ENCODE measurements around the gene ZNF526. TPM values are rescaled to one million over a fixed set of nuclear protein-coding genes. Genes with fewer than 3 reads are reported as not detected.

The ZNF526 gene
- total RNA-seq, 4 donors from 2014 or later: 4.6 to 7.9 (median 6.8) TPM

- no peaks in the 10 kb centered on the region for H3K9me3 ChIP-seq
- H3K27me3 ChIP-seq: no peaks in the 10 kb centered on the region
- intact Hi-C loops (cut with DNase I): no loop called here
- TF ChIP-seq CTCF (IDR thresholded peaks at IDR 0.05) (no peak), POLR2A (IDR thresholded peaks at IDR 0.05) (no peak)
- WGBS, 2 donors: 71 to 93% methylated on average over 4 of the region's 4 CpGs
- no peaks in the 10 kb centered on the region for H3K4me1 ChIP-seq
- H3K4me3 ChIP-seq (replicated peaks in 1 of 3): no peak overlapping the region
- H3K27ac ChIP-seq: no peak overlapping the region
- no peak for DNase-seq
- peaks cover 75 to 76% of the 10 kb centered on the region in 2 donors for H3K36me3 ChIP-seq
These were observed 9.3 kb downstream of the ZNF526 start for GRCh38 chr19:42229301-42229854.

GRCh38 chr19:42229855-42230351 lies 9.8 kb downstream of the ZNF526 start:
- H3K36me3 ChIP-seq: peaks cover 71 to 75% of the 10 kb centered on the region in 2 donors
- intact Hi-C loops (cut with DNase I): no loop called here
- no peak for DNase-seq
- H3K27ac ChIP-seq: no peak overlapping the region
- no peak for TF ChIP-seq CTCF (IDR thresholded peaks at IDR 0.05)
- no peak for TF ChIP-seq POLR2A (IDR thresholded peaks at IDR 0.05)
- H3K4me3 ChIP-seq (replicated peaks in 1 of 3): no peak overlapping the region
- 67 to 83% methylated on average over 8 of the region's 8 CpGs for WGBS, 2 donors
- no peaks in the 10 kb centered on the region for H3K27me3 ChIP-seq
- no peaks in the 10 kb centered on the region for H3K4me1 ChIP-seq
- H3K9me3 ChIP-seq: no peaks in the 10 kb centered on the region

GRCh38 chr19:42230571-42230970 lies 10.5 kb downstream of the ZNF526 start:
- Histone ChIP-seq H3K9me3 (no peaks in the 10 kb centered on the region), H3K4me1 (no peaks in the 10 kb centered on the region), H3K36me3 (peaks cover 69 to 75% of the 10 kb centered on the region in 2 donors), H3K27ac (no peak overlapping the region), H3K4me3 (replicated peaks in 1 of 3) (no peak overlapping the region), H3K27me3 (no peaks in the 10 kb centered on the region)
- TF ChIP-seq POLR2A (IDR thresholded peaks at IDR 0.05): no peak
- no peak for TF ChIP-seq CTCF (IDR thresholded peaks at IDR 0.05)
- no peak for DNase-seq
- intact Hi-C loops (cut with DNase I): no loop called here
- 74 to 94% methylated on average over 4 of the region's 4 CpGs for WGBS, 2 donors

GRCh38 chr19:42232435-42232834 lies 12.3 kb downstream of the ZNF526 start:
- Histone ChIP-seq H3K27me3 (no peaks in the 10 kb centered on the region), H3K36me3 (peaks cover 65 to 68% of the 10 kb centered on the region in 2 donors), H3K9me3 (no peaks in the 10 kb centered on the region), H3K27ac (no peak overlapping the region), H3K4me1 (no peaks in the 10 kb centered on the region), H3K4me3 (replicated peaks in 1 of 3) (no peak overlapping the region)
- DNase-seq: no peak
- TF ChIP-seq CTCF (IDR thresholded peaks at IDR 0.05) (no peak), POLR2A (IDR thresholded peaks at IDR 0.05) (no peak)
- 93 to 98% methylated on average over 10 of the region's 10 CpGs for WGBS, 2 donors
- intact Hi-C loops (cut with DNase I): no loop called here

- H3K27me3 ChIP-seq: no peaks in the 10 kb centered on the region
- no peak for DNase-seq
- no peaks in the 10 kb centered on the region for H3K4me1 ChIP-seq
- H3K36me3 ChIP-seq: peaks cover 65 to 68% of the 10 kb centered on the region in 2 donors
- no peaks in the 10 kb centered on the region for H3K9me3 ChIP-seq
- H3K4me3 ChIP-seq (replicated peaks in 1 of 3): no peak overlapping the region
- H3K27ac ChIP-seq: no peak overlapping the region
- WGBS, 2 donors: 81 to 83% methylated on average over 5 to 6 of the region's 7 CpGs
- intact Hi-C loops (cut with DNase I): no loop called here
- TF ChIP-seq POLR2A (IDR thresholded peaks at IDR 0.05): no peak
- TF ChIP-seq CTCF (IDR thresholded peaks at IDR 0.05): no peak
These were observed 13.0 kb downstream of the ZNF526 start for GRCh38 chr19:42233106-42233505.
